SH-SY5Y (cell line): ENCODE measurements around the gene DLX4.

Source experiments
- GATA2 ChIP-seq: IDR thresholded peaks from 2 replicates; pipeline ENCODE4 v1.6.1; 2011; ENCODE audit warnings: mild to moderate bottlenecking, low read depth, low read length
- GATA3 ChIP-seq: IDR thresholded peaks from 2 replicates; pipeline ENCODE4 v1.6.1; 2011; ENCODE audit warnings: low read depth, mild to moderate bottlenecking, low read length, moderate library complexity

DNA sequence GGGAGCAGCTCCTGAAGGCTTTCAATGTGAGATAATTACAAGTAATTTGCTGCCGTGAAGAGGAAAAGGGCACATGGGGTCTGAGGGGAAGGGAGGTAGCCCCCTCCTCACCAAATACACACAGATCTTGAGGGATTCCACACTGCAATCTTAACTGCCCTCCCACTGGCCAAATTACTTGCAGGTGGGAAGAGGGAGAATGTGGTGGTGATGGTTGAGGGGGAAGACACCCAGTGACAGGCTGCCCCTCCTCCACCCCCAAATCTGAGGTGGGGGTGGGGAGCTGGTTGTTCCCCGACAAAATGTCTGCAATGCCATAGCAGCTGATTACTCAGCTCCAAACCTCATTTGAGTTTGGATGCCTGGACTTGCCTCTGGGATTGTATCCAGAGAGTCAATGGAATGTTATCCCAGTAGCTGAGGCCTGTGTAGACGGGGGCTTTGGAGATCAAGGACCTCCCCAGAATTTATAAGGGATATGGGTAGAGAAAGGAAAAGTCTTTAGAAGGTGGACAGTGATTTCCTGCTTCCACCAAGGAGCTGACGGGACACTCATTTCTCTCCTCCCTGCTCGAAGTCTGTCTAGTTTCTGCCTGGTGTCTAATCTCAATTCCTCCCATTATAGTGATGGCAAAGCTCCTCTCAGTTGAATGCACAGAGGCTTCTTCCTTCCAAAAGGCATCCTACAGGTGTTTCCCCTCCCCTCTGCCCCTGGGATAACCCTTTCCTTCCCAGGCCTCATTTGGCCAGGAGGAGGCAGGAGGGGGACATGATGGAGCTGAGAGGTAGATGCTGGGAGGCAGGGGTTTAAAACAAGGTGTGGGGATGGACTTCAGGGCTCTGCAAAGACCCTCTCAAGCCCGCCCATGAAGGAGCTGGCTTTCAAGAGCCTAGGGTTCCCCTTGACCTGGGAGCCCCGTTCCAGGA, 8.7 kb downstream of the DLX4 start:
- TF ChIP-seq GATA2, result no peak
- TF ChIP-seq GATA3, result no peak
